SK-N-SH (cell line): ENCODE measurements around the gene CCDC188. TPM values are rescaled to one million over a fixed set of nuclear protein-coding genes. Genes with fewer than 3 reads are reported as not detected.

Experiments
- CTCF ChIA-PET: fragments of 300-600, 350-600 bp; formaldehyde crosslinking; extraction: SDS; loops from one replicate; lab custom pipeline; 2021; lab: Yijun Ruan, JAX
- POLR2A ChIA-PET: fragments of 350-600 bp; sonication (Branson Sonifier 250); formaldehyde crosslinking; extraction: SDS; loops from one replicate; lab custom pipeline; 2020; ENCODE audit warnings: antibody characterized with exemption, inconsistent platforms; lab: Yijun Ruan, JAX
- DNase-seq: peaks from one replicate; pipeline ENCODE4 v3.0.0; 2012
- H2AFZ ChIP-seq: fragments of 200-600 bp; sonication (generic); 2 replicates; pipeline ENCODE4 v1.8.1; 2016; ENCODE audit warnings: antibody characterized with exemption, mild to moderate bottlenecking, low read depth
- H3F3A ChIP-seq: fragments of 200-600 bp; sonication (generic); replicated peaks from 2 replicates; pipeline ENCODE3; 2016; ENCODE audit warnings: antibody characterized with exemption, mild to moderate bottlenecking; ENCODE audit not compliant: insufficient read depth
- H3K27ac ChIP-seq, 2 experiments: fragments of 200-500 bp in 1 of 2; fragments of 200-600 bp in 1 of 2; sonication (Bioruptor generic) in 1 of 2; sonication (generic), shearing (Covaris generic) in 1 of 2; 2 replicates each; pipeline versions ENCODE4 v1.5.1 to v1.6.1; 2014 to 2016; ENCODE audit warnings: low read depth in 2 of 2, inconsistent platforms in 1 of 2, low read length in 1 of 2, mild to moderate bottlenecking in 1 of 2, mixed read lengths in 1 of 2
- H3K27me3 ChIP-seq: fragments of 200-600 bp; sonication (generic), shearing (Covaris generic); 2 replicates; pipeline ENCODE4 v1.6.1; 2016; ENCODE audit warnings: mixed run types; ENCODE audit not compliant: insufficient read depth
- H3K36me3 ChIP-seq, 2 experiments: fragments of 200-500 bp in 1 of 2; fragments of 200-600 bp in 1 of 2; sonication (Bioruptor generic) in 1 of 2; sonication (generic) in 1 of 2; replicated peaks in 1 of 2; 2 replicates each; pipeline versions ENCODE3 to v1.5.1; 2014 to 2016; ENCODE audit warnings: low read length in 1 of 2, mild to moderate bottlenecking in 1 of 2; ENCODE audit not compliant: insufficient read depth in 2 of 2, control insufficient read depth in 1 of 2
- H3K4me1 ChIP-seq, 2 experiments: fragments of 200-500 bp in 1 of 2; fragments of 200-600 bp in 1 of 2; sonication (Bioruptor generic) in 1 of 2; sonication (generic), shearing (Covaris generic) in 1 of 2; 2 replicates each; pipeline versions ENCODE4 v1.5.1 to v1.6.1; 2014 to 2016; ENCODE audit warnings: low read depth in 1 of 2, low read length in 1 of 2, mixed run types in 1 of 2; ENCODE audit not compliant: insufficient read depth in 2 of 2, control insufficient read depth in 1 of 2
- H3K4me2 ChIP-seq: fragments of 200-600 bp; sonication (generic), shearing (Covaris generic); 2 replicates; pipeline ENCODE4 v1.6.1; 2017; ENCODE audit warnings: mixed run types
- H3K4me3 ChIP-seq, 2 experiments: fragments of 200-500 bp in 1 of 2; fragments of 200-600 bp in 1 of 2; sonication (Bioruptor generic) in 1 of 2; sonication (generic), shearing (Covaris generic) in 1 of 2; 2 replicates each; pipeline versions ENCODE4 v1.5.1 to v1.8.1; 2014 to 2016; ENCODE audit warnings: low read depth in 2 of 2, inconsistent platforms in 1 of 2, low read length in 1 of 2, mild to moderate bottlenecking in 1 of 2, mixed read lengths in 1 of 2, moderate library complexity in 1 of 2
- H3K79me2 ChIP-seq: fragments of 200-600 bp; sonication (generic); 2 replicates; pipeline ENCODE4 v1.8.1; 2017; ENCODE audit warnings: mild to moderate bottlenecking; ENCODE audit not compliant: insufficient read depth
- H3K9ac ChIP-seq: fragments of 200-600 bp; sonication (generic); 2 replicates; pipeline ENCODE4 v1.6.1; 2017; ENCODE audit warnings: mixed run types
- H3K9me2 ChIP-seq: fragments of 200-600 bp; sonication (generic); 2 replicates; pipeline ENCODE4 v1.6.1; 2017; ENCODE audit warnings: mixed run types
- H3K9me3 ChIP-seq: fragments of 200-600 bp; sonication (generic); 2 replicates; pipeline ENCODE4 v1.6.1; 2017; ENCODE audit warnings: mixed run types, mild to moderate bottlenecking, moderate library complexity
- H4K20me1 ChIP-seq: fragments of 200-600 bp; sonication (generic); 2 replicates; pipeline ENCODE4 v1.6.1; 2017; ENCODE audit warnings: mild to moderate bottlenecking, mixed run types; ENCODE audit not compliant: insufficient read depth
- CHD2 ChIP-seq: fragments of 150-350 bp; IDR thresholded peaks from 2 replicates; pipeline ENCODE4 v1.6.1; 2018; ENCODE audit warnings: low read length; ENCODE audit not compliant: partially characterized antibody
- CTCF ChIP-seq: fragments of 200-600 bp; sonication (generic); IDR thresholded peaks from 2 replicates; pipeline ENCODE4 v1.6.1; 2017; ENCODE audit warnings: antibody characterized with exemption, mild to moderate bottlenecking, moderate library complexity
- ELF1 ChIP-seq: IDR thresholded peaks from 2 replicates; pipeline ENCODE4 v1.4.0; 2012
- EP300 ChIP-seq, 2 experiments: IDR thresholded peaks; 2 replicates each; pipeline versions ENCODE4 v1.4.0 to v1.6.1; 2012; ENCODE audit warnings: borderline replicate concordance in 1 of 2, low read depth in 1 of 2, low read length in 1 of 2
- FOSL2 ChIP-seq: IDR thresholded peaks from 2 replicates; pipeline ENCODE4 v1.4.0; 2012; ENCODE audit warnings: low read depth, mild to moderate bottlenecking, moderate library complexity, borderline replicate concordance
- FOXM1 ChIP-seq: IDR thresholded peaks from 2 replicates; pipeline ENCODE4 v1.4.0; 2012; ENCODE audit warnings: low read depth, mild to moderate bottlenecking
- JUND ChIP-seq: IDR thresholded peaks from 2 replicates; pipeline ENCODE4 v1.4.0; 2012
- MEF2A ChIP-seq: IDR thresholded peaks from 2 replicates; pipeline ENCODE4 v1.4.0; 2012; ENCODE audit warnings: low read depth, borderline replicate concordance
- PBX3 ChIP-seq: IDR thresholded peaks from 2 replicates; pipeline ENCODE4; 2012
- RFX5 ChIP-seq: IDR thresholded peaks from 2 replicates; pipeline ENCODE4 v1.6.1; 2012; ENCODE audit warnings: mild to moderate bottlenecking, improper control_type of control experiment, low read length
- RXRA ChIP-seq: IDR thresholded peaks from 2 replicates; pipeline ENCODE4 v1.4.0; 2012; ENCODE audit warnings: low read depth, mild to moderate bottlenecking, borderline replicate concordance
- SMC3 ChIP-seq: IDR thresholded peaks from 2 replicates; pipeline ENCODE4 v1.6.1; 2012; ENCODE audit warnings: low read depth, low read length, improper control_type of control experiment
- TAF1 ChIP-seq: IDR thresholded peaks from 2 replicates; pipeline ENCODE4 v1.6.1; 2012; ENCODE audit warnings: low read depth, mild to moderate bottlenecking, low read length, moderate library complexity, borderline replicate concordance
- USF1 ChIP-seq: IDR thresholded peaks from 2 replicates; pipeline ENCODE4 v1.4.0; 2012; ENCODE audit warnings: low read depth, borderline replicate concordance
- YY1 ChIP-seq: IDR thresholded peaks from 2 replicates; pipeline ENCODE4 v1.4.0; 2012; ENCODE audit warnings: low read depth, mild to moderate bottlenecking
- WGBS: methylation state at CpG from one replicate; pipeline ENCODE4 v1.1.6; 2017; ENCODE audit warnings: low lambda C conversion rate; 5-methylcytosine and 5-hydroxymethylcytosine counted together
- polyA plus RNA-seq, 3 experiments: library from polyadenylated mRNA; depleted of rRNA; stranded (reverse); fragments of >200 nt; gene quantifications; 2 replicates each; pipeline ENCODE4 v1.2.3, GENCODE V29; 2012
- TF ChIP-seq, protein P1 (sequence below): fragments of 150-350 bp; IDR thresholded peaks from 2 replicates; pipeline ENCODE4 v1.6.1; 2016; ENCODE audit warnings: mild to moderate bottlenecking, low read depth, low read length
- TF ChIP-seq, protein P2 (sequence below): IDR thresholded peaks from 2 replicates; pipeline ENCODE4 v1.4.0; 2012; ENCODE audit warnings: low read depth, borderline replicate concordance

Gene CCDC188
- polyA plus RNA-seq, 1 of the 3 experiments (the other 2 are of a cell fraction): 21.1 TPM

DNA sequence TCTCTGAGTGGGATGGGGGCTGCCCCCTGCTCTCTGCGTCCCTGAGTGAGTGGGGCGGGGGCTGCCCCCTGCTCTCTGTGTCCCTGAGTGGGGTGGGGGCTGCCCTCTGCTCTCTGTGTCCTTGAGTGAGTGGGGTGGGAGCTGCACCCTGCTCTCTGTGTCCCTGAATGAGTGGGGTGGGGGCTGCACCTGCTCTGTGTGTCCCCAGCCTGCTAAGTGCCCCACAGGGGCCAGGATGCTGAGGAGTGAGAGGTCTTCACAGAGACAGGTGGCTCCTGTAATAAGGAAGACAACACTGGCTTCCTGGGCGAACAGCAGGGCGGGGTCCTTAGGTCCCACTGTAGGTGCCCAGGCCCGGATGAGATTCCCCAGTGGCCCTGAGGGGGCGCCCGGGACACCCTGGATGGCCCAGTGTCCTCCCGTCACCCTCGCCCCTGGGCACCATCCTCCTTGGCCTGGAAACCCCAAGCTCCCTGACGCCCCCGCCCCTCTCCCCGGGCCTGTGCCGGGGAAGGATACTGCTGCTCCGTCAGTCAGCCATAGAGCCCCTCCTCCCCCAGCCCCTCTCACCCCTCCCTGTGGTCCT is 3.8 kb upstream of the CCDC188 start:
- no peaks in the 10 kb centered on the region for H3K9me3 ChIP-seq
- H3K27me3 ChIP-seq: no peaks in the 10 kb centered on the region
- H3K9me2 ChIP-seq: no peaks in the 10 kb centered on the region
- peak overlapping the region; percentile 96 for H3K4me2 ChIP-seq
- H4K20me1 ChIP-seq: no peaks in the 10 kb centered on the region
- 0 out of 2 replicates have a peak overlapping the region, but pooled peaks have one; percentile 65 for H2AFZ ChIP-seq
- peak; percentile 87 for DNase-seq
- ChIA-PET POLR2A (interaction anchor here (0.9 kb wide), 1 partner anchor 26 kb away, joined by 3 read pairs; no protein-coding TSS in a partner anchor), CTCF (interaction anchor here (0.8 to 5.1 kb wide), 13 partner anchors 9 to 239 kb away, joined by 3 to 87 read pairs (median 3); partner anchors contain the start of gene ZNF74)
- H3F3A ChIP-seq: peaks cover 8% of the 10 kb centered on the region
- no CpG with 5 or more reads among the region's 14 CpGs for WGBS
- H3K79me2 ChIP-seq: peaks cover 4% of the 10 kb centered on the region; the same call in 1 of the 2 replicates
- peaks cover 0 to 35% of the 10 kb centered on the region in 2 experiments; a peak in 1 of 4 replicates for H3K4me1 ChIP-seq
- peak overlapping the region; percentile 30 to 83; a peak in 3 of 4 replicates for H3K27ac ChIP-seq
- peak overlapping the region; percentile 61 to 66 for H3K4me3 ChIP-seq
- peaks cover 0 to 2% of the 10 kb centered on the region in 2 experiments for H3K36me3 ChIP-seq
- peak overlapping the region; percentile 80 for H3K9ac ChIP-seq
- no peak for TF ChIP-seq FOXM1
- no peak for TF ChIP-seq JUND
- peak; percentile 41; the same call in 1 of the 2 replicates for TF ChIP-seq CTCF
- TF ChIP-seq CHD2: no peak
- TF ChIP-seq RXRA: no peak
- no peak for TF ChIP-seq TAF1
- TF ChIP-seq RFX5: no peak
- TF ChIP-seq PBX3: no peak

- no peaks in the 10 kb centered on the region for H3K9me3 ChIP-seq
- no peak overlapping the region for H3K9ac ChIP-seq
- DNase-seq: no peak
- peak overlapping the region in 1 of 2 experiments; percentile 43; a peak in 2 of 4 replicates for H3K27ac ChIP-seq
- H3K9me2 ChIP-seq: no peaks in the 10 kb centered on the region
- CTCF ChIA-PET: interaction anchor here (0.6 to 5.1 kb wide), 11 partner anchors 9 to 163 kb away, joined by 3 to 87 read pairs (median 3); partner anchors contain the start of gene TRMT2A
- H3K4me2 ChIP-seq: peak overlapping the region; percentile 96
- no peaks in the 10 kb centered on the region for H4K20me1 ChIP-seq
- H3K79me2 ChIP-seq: peaks cover 4% of the 10 kb centered on the region; the same call in 1 of the 2 replicates
- 92% methylated on average over 16 of the region's 16 CpGs for WGBS
- H3K4me1 ChIP-seq: peaks cover 0 to 35% of the 10 kb centered on the region in 2 experiments; a peak in 1 of 4 replicates
- peak overlapping the region in 1 of 2 experiments; percentile 66; a peak in 1 of 4 replicates for H3K4me3 ChIP-seq
- peaks cover 8% of the 10 kb centered on the region for H3F3A ChIP-seq
- POLR2A ChIA-PET: interaction anchor here (0.9 kb wide), 1 partner anchor 25 kb away, joined by 3 read pairs; no protein-coding TSS in a partner anchor
- no peak overlapping the region for H2AFZ ChIP-seq
- peaks cover 0 to 2% of the 10 kb centered on the region in 2 experiments for H3K36me3 ChIP-seq
- H3K27me3 ChIP-seq: no peaks in the 10 kb centered on the region
- TF ChIP-seq, protein P1, sequence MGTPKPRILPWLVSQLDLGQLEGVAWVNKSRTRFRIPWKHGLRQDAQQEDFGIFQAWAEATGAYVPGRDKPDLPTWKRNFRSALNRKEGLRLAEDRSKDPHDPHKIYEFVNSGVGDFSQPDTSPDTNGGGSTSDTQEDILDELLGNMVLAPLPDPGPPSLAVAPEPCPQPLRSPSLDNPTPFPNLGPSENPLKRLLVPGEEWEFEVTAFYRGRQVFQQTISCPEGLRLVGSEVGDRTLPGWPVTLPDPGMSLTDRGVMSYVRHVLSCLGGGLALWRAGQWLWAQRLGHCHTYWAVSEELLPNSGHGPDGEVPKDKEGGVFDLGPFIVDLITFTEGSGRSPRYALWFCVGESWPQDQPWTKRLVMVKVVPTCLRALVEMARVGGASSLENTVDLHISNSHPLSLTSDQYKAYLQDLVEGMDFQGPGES: no peak
- TF ChIP-seq SMC3 (no peak), CTCF (no peak), FOSL2 (no peak), USF1 (no peak), RFX5 (no peak), RXRA (no peak), YY1 (no peak), MEF2A (no peak), EP300 (IDR thresholded peaks at IDR 0.05; ENCODE audit: borderline replicate concordance in 1 of 2, low read depth in 1 of 2, low read length in 1 of 2) (no peak), ELF1 (no peak)
- TF ChIP-seq, protein P2, sequence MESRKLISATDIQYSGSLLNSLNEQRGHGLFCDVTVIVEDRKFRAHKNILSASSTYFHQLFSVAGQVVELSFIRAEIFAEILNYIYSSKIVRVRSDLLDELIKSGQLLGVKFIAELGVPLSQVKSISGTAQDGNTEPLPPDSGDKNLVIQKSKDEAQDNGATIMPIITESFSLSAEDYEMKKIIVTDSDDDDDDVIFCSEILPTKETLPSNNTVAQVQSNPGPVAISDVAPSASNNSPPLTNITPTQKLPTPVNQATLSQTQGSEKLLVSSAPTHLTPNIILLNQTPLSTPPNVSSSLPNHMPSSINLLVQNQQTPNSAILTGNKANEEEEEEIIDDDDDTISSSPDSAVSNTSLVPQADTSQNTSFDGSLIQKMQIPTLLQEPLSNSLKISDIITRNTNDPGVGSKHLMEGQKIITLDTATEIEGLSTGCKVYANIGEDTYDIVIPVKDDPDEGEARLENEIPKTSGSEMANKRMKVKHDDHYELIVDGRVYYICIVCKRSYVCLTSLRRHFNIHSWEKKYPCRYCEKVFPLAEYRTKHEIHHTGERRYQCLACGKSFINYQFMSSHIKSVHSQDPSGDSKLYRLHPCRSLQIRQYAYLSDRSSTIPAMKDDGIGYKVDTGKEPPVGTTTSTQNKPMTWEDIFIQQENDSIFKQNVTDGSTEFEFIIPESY: no peak
Observed at GRCh38 chr22:20153945-20154344, 3.1 kb upstream of the CCDC188 start.
